Thymus (tissue), 11 donors: ENCODE results near the gene KYAT1. TPM values are rescaled to one million over a fixed set of nuclear protein-coding genes. Genes with fewer than 3 reads are reported as not detected.

Experiments used
- DNase-seq, 9 donors: peaks; one replicate each; pipeline ENCODE4 v3.0.0-alpha.2; 2013; ENCODE audit warnings: low spot score in 9 of 9, low read depth in 6 of 9, missing footprints in 1 of 9
- H3K27ac ChIP-seq, 2 donors: one replicate each; pipeline ENCODE4 v1.5.1; 2013; ENCODE audit warnings: control low read depth in 1 of 2, low read depth in 1 of 2, low read length in 1 of 2, mild to moderate bottlenecking in 1 of 2, moderate library complexity in 1 of 2
- H3K27me3 ChIP-seq, 2 donors: one replicate each; pipeline ENCODE4 v1.5.1; 2013; ENCODE audit warnings: low read length in 1 of 2; ENCODE audit not compliant: control insufficient read depth in 2 of 2, insufficient read depth in 1 of 2
- H3K36me3 ChIP-seq, 2 donors: one replicate each; pipeline ENCODE4 v1.5.1; 2013; ENCODE audit warnings: low read length in 1 of 2, mild to moderate bottlenecking in 1 of 2, moderate library complexity in 1 of 2; ENCODE audit not compliant: control insufficient read depth in 2 of 2, insufficient read depth in 2 of 2
- H3K4me1 ChIP-seq, 2 donors: one replicate each; pipeline ENCODE4 v1.5.1; 2013; ENCODE audit warnings: low read length in 2 of 2; ENCODE audit not compliant: control insufficient read depth in 2 of 2, insufficient read depth in 2 of 2
- H3K4me3 ChIP-seq, 2 donors: one replicate each; pipeline ENCODE4 v1.5.1; 2013; ENCODE audit warnings: low read length in 2 of 2, control low read depth in 1 of 2, mild to moderate bottlenecking in 1 of 2
- H3K9me3 ChIP-seq, 2 donors: one replicate each; pipeline ENCODE4 v1.5.1; 2013; ENCODE audit warnings: low read length in 1 of 2, mild to moderate bottlenecking in 1 of 2; ENCODE audit not compliant: control insufficient read depth in 2 of 2, insufficient read depth in 1 of 2
- WGBS: extraction: QIAGEN DNeasy Blood & Tissue Kit; methylation state at CpG from one replicate; pipeline ENCODE4 v1.1.7; 2013; 5-methylcytosine and 5-hydroxymethylcytosine counted together
- polyA plus RNA-seq: library from polyadenylated mRNA; stranded (reverse); fragments of 200-250 nt; gene quantifications from one replicate; pipeline ENCODE4 v1.2.3, GENCODE V29; 2013
- total RNA-seq: library from RNA; stranded (reverse); fragments of 120-200 nt; gene quantifications from one replicate; pipeline ENCODE4 v1.2.4, GENCODE V29; 2013
- donor health status: healthy.

The KYAT1 gene
- total and polyA plus RNA-seq, 2 donors = 9.9 to 16.1 TPM

- H3K4me3 ChIP-seq = no peak overlapping the region
- H3K36me3 ChIP-seq = peaks cover 53 to 70% of the 10 kb centered on the region in 2 donors
- no peaks in the 10 kb centered on the region for H3K9me3 ChIP-seq
- H3K4me1 ChIP-seq = peaks cover 0 to 4% of the 10 kb centered on the region in 2 donors
- no peaks in the 10 kb centered on the region for H3K27me3 ChIP-seq
- 95% methylated on average over 17 of the region's 17 CpGs for WGBS
- H3K27ac ChIP-seq = peak overlapping the region in 1 of 2 donors; percentile 71
- DNase-seq = no peak
Observed at GRCh38 chr9:128892221-128892921, 10.6 kb upstream of the KYAT1 start.

GRCh38 chr9:128891321-128892220 is 9.8 kb upstream of the KYAT1 start:
- Histone ChIP-seq H3K27me3 (no peaks in the 10 kb centered on the region), H3K27ac (peak overlapping the region in 1 of 2 donors; percentile 71), H3K36me3 (peaks cover 54 to 71% of the 10 kb centered on the region in 2 donors), H3K4me1 (peaks cover 0 to 4% of the 10 kb centered on the region in 2 donors), H3K4me3 (no peak overlapping the region), H3K9me3 (no peaks in the 10 kb centered on the region)
- DNase-seq = no peak
- 97% methylated on average over 15 of the region's 15 CpGs for WGBS

GRCh38 chr9:128887914-128888350 is 6.2 kb upstream of the KYAT1 start:
- WGBS = 88% methylated on average over 9 of the region's 9 CpGs
- DNase-seq = no peak
- Histone ChIP-seq H3K27me3 (no peaks in the 10 kb centered on the region), H3K36me3 (peaks cover 48 to 64% of the 10 kb centered on the region in 2 donors), H3K4me3 (no peak overlapping the region), H3K4me1 (peaks cover 6 to 20% of the 10 kb centered on the region in 2 donors), H3K27ac (no peak overlapping the region), H3K9me3 (peaks cover 0 to 2% of the 10 kb centered on the region in 2 donors)

GRCh38 chr9:128887049-128887448 is 5.3 kb upstream of the KYAT1 start:
- Histone ChIP-seq H3K9me3 (peaks cover 0 to 2% of the 10 kb centered on the region in 2 donors), H3K4me3 (no peak overlapping the region), H3K27ac (no peak overlapping the region), H3K36me3 (peaks cover 39 to 55% of the 10 kb centered on the region in 2 donors), H3K27me3 (no peaks in the 10 kb centered on the region), H3K4me1 (peaks cover 7 to 19% of the 10 kb centered on the region in 2 donors)
- DNase-seq = no peak
- WGBS = 95% methylated on average over 3 of the region's 3 CpGs

GRCh38 chr9:128886211-128886891 is 4.6 kb upstream of the KYAT1 start:
- no peaks in the 10 kb centered on the region for H3K27me3 ChIP-seq
- no peak overlapping the region for H3K27ac ChIP-seq
- DNase-seq = no peak
- peaks cover 32 to 48% of the 10 kb centered on the region in 2 donors for H3K36me3 ChIP-seq
- 94% methylated on average over 13 of the region's 13 CpGs for WGBS
- H3K4me3 ChIP-seq = no peak overlapping the region
- H3K4me1 ChIP-seq = peaks cover 7 to 17% of the 10 kb centered on the region in 2 donors
- peaks cover 0 to 6% of the 10 kb centered on the region in 2 donors for H3K9me3 ChIP-seq

- H3K36me3 ChIP-seq = peaks cover 30 to 46% of the 10 kb centered on the region in 2 donors
- peaks cover 0 to 6% of the 10 kb centered on the region in 2 donors for H3K9me3 ChIP-seq
- H3K27me3 ChIP-seq = no peaks in the 10 kb centered on the region
- peaks cover 7 to 19% of the 10 kb centered on the region in 2 donors for H3K4me1 ChIP-seq
- WGBS = 98% methylated on average over 15 of the region's 15 CpGs
- no peak for DNase-seq
- no peak overlapping the region for H3K4me3 ChIP-seq
- H3K27ac ChIP-seq = no peak overlapping the region
Observed at GRCh38 chr9:128885798-128886197, 4.0 kb upstream of the KYAT1 start.

- H3K27ac ChIP-seq = no peak overlapping the region
- H3K27me3 ChIP-seq = no peaks in the 10 kb centered on the region
- peaks cover 7 to 22% of the 10 kb centered on the region in 2 donors for H3K4me1 ChIP-seq
- H3K4me3 ChIP-seq = no peak overlapping the region
- WGBS = 98% methylated on average over 8 of the region's 8 CpGs
- peaks cover 0 to 6% of the 10 kb centered on the region in 2 donors for H3K9me3 ChIP-seq
- H3K36me3 ChIP-seq = peaks cover 30 to 42% of the 10 kb centered on the region in 2 donors
- DNase-seq = no peak
Observed at GRCh38 chr9:128885376-128885775, 3.6 kb upstream of the KYAT1 start.

GRCh38 chr9:128884164-128884563 is 2.4 kb upstream of the KYAT1 start:
- WGBS = 98% methylated on average over 2 of the region's 2 CpGs
- Histone ChIP-seq H3K9me3 (peaks cover 0 to 6% of the 10 kb centered on the region in 2 donors), H3K4me3 (no peak overlapping the region), H3K36me3 (peaks cover 26 to 35% of the 10 kb centered on the region in 2 donors), H3K27me3 (no peaks in the 10 kb centered on the region), H3K27ac (no peak overlapping the region), H3K4me1 (peaks cover 7 to 22% of the 10 kb centered on the region in 2 donors)
- no peak for DNase-seq
